Measurements from ENCODE around the gene EPS8L2.

EPS8L2 gene

GRCh38 chr11:762421-763072 is 56.5 kb downstream of the EPS8L2 start:
- no peak for DNase-seq (ENCODE audit: low read depth in 2 of 2)

DNA sequence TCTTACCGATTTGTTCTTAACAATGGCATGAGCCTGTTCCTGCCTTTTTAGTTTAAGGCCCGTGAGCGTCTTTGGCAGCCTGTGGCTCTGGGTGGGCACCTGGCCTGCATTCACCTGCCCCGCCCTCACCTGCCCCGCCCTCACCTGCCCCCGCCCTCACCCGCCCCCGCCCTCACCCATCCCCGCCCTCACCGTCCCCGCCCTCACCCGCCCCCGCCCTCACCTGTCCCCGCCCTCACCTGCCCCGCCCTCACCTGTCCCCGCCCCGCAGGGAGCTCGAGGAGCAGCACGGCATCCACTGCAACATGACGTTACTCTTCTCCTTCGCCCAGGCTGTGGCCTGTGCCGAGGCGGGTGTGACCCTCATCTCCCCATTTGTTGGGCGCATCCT is 57.0 kb downstream of the EPS8L2 start:
- DNase-seq (ENCODE audit: low read depth in 2 of 2): no peak

- DNase-seq (ENCODE audit: low read depth in 2 of 2): no peak
Measured at GRCh38 chr11:763549-764321, 57.7 kb downstream of the EPS8L2 start.

GRCh38 chr11:764322-765024 is 58.4 kb downstream of the EPS8L2 start:
- no peak for DNase-seq (ENCODE audit: low read depth in 2 of 2)

GRCh38 chr11:765025-765801 is 59.2 kb downstream of the EPS8L2 start:
- DNase-seq (ENCODE audit: low read depth in 2 of 2): peak in 1 of 2 donors; percentile 27

DNA sequence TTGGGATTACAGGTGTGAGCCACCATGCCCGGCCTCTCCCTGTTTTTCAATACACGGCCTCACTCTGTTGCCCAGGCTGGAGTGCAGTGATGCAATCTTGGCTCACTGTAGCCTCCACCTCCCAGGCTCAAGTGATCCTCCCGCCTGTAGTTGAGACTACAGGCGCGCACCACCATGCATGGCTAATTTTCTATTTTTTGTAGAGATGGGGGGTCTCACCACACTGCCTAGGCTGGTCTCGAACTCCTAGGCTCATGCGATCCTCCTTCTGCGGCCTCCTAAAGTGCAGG is 59.7 kb downstream of the EPS8L2 start:
- no peak for DNase-seq (ENCODE audit: low read depth in 2 of 2)

DNA sequence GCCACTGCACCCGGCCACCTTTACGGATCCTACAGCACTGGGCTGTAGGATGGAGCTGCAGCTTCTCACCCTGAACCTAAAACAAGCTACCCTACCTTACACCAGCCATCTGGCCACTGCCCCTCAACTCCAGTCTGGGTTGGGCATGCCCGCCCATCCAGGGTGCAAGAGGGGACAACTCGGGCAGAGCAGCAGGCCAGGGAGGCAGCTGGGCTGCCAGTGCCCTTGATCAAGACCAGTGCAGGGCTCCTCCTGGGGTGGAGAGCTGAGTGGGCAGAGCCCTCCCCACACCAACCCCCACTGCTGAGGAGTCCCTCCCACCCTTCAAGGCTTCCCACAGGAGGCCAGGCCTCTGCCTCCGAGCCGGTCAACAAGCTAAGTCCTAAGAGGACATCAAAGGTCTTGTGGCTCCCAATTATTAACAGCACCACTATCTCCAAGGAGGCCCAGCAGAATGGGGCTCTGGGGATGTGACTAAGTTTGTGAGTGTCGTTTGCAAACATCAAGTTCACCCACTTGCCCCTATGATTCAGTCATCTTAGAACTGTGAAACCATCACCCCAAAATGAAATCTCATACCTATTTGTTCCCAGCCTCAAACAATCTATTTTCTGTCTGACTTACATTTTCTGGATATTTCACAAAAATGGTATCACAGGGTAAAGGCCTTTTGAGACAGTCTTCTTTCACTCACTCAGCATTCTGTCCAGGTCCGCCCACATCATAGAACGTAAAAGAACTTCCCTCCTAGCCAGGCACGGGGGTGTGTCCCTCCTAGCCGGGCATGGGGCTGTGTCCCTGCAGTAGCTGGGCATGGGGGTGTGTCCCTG is 60.3 kb downstream of the EPS8L2 start:
- DNase-seq (ENCODE audit: low read depth in 2 of 2): no peak

- DNase-seq (ENCODE audit: low read depth in 2 of 2): no peak
Measured at GRCh38 chr11:766936-767210, 60.8 kb downstream of the EPS8L2 start.

DNA sequence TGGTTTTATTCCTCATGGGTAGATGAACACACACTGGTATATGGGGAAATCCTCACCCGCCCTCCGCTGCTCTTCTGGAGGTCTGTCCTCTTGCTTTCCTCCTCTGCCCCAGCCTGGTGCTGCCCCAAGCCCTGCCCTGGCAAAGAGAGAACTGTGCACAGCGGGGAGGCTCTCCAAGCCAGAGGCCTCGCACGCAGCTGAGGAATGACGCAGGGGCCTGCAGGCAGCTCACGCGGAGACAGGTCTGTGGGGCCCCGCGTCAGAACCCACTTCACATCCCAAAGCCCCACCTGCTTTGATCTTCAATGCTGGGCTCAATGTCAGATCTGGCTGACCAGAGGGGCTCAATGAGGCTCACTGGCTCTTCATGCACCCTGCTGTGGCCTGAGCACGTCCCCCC is 61.2 kb downstream of the EPS8L2 start:
- DNase-seq (ENCODE audit: low read depth in 2 of 2): no peak

DNA sequence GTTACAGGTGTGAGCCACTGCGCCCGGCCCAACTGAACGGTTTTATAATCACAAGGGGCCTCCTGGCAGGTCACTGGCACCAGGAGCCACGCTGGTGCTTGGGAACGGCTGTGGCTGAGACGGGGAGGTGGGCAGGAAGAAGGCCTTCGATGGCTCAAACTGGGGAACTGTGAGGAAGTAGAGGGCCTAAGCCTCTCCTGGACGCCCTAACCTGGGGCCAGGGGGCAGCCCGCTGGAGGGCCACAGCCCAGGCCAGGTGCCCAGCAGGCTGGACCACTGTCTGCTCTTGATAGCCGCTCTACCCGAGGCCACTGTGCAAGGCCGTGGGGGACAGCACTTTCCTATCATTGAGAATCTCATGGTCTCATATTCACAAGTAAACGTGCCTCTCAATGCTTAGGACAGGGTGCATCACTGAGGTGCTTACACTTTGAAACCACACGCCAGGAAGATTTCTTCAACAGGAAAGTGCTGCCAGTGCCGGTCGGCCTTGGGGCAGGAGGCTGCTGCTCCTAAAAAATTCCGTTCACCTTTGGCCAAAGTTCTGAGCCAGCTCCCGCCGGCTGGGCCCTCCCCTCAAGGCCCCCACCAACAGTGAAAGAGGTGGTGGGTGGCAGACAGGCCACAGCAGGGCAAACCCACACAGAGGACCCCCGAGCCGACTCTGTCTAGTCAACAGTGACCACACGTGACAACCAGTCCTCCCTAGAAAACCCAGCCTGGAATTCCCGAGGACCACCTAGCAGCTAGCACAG is 64.0 kb downstream of the EPS8L2 start:
- no peak for DNase-seq (ENCODE audit: low read depth in 2 of 2)

GRCh38 chr11:770642-771616 is 64.9 kb downstream of the EPS8L2 start:
- DNase-seq (ENCODE audit: low read depth in 2 of 2): no peak

GRCh38 chr11:771617-772204 is 65.7 kb downstream of the EPS8L2 start:
- DNase-seq (ENCODE audit: low read depth in 2 of 2): no peak

DNA sequence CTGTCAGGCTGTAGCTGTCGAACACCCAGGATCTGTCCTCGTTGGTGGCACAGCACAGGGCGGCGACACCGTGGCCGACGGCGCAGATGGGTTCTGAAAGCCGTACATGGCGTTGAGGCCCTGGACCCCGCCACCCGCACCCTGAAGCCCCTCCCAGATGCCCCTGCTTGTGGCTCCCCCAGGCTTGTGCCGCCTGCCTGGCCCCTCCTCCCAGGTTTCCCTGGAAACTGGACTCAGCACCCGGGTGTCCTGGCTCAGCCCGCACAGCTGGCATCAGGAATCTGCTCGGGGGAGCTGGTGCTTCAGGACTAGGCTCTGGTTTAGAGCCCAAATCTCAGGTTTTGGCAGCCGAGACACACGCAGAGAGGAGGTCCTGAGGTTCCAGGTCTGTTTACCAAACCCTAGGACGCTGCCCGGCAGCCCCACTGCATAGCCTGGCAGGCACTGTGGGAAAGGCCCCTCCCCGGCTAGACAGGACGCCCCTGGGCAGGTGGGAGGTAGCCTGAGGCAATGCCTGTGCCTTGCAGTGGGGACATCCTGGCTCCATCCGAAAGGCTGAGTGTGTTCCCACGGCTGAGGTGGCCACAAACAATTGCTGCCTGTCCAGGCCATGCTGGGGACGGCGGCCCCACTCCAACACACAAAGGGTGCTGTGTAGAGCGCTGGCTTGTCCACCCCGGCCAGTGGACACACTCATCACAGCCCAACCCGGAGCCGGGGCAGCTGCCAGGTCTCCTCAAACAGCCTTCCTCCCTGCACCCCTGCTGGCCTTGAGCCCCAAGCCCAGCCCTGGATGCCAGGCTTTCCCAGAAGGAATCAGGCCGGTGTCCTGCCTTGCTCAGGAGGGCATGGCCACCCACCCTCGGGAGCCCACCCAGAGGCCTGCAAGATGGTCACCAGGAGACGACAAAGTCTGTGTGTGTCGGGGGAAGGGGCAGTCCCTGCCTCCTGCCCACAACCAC is 66.7 kb downstream of the EPS8L2 start:
- DNase-seq (ENCODE audit: low read depth in 2 of 2): no peak

GRCh38 chr11:773425-773824 is 67.4 kb downstream of the EPS8L2 start:
- no peak for DNase-seq (ENCODE audit: low read depth in 2 of 2)

- no peak for DNase-seq (ENCODE audit: low read depth in 2 of 2)
Measured at GRCh38 chr11:773830-774229, 67.8 kb downstream of the EPS8L2 start.

GRCh38 chr11:774873-775592 is 69.0 kb downstream of the EPS8L2 start:
- DNase-seq (ENCODE audit: low read depth in 2 of 2): no peak

DNA sequence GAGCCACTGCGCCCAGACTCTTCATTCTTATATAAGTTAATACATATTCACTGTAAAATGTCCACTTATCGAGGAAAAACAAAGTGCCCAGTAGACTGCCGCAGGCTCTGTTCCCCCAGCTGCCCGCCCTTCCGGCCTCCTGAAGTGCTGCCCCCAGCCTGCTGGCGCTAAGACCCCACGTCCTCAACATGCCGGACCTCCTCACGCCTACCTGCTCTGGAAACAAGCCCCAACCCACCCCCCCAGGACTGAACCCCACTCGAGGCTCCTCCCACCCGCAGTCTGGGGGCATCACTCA is 70.2 kb downstream of the EPS8L2 start:
- no peak for DNase-seq (ENCODE audit: low read depth in 2 of 2)
